22Rv1 (cell line): ENCODE results near the gene FXYD6.

Experiments used
- H3K27ac ChIP-seq: fragments of 450-650 bp; 2 replicates; pipeline ENCODE4 v1.5.1; 2017
- CTCF ChIP-seq: fragments of 450-650 bp; IDR thresholded peaks from 2 replicates; pipeline ENCODE4 v1.5.1; 2017; ENCODE audit warnings: mild to moderate bottlenecking
- ZFX ChIP-seq: fragments of 450-650 bp; IDR thresholded peaks from 2 replicates; pipeline ENCODE4 v1.6.1; 2017; ENCODE audit warnings: antibody characterized with exemption, borderline replicate concordance

Gene FXYD6

DNA sequence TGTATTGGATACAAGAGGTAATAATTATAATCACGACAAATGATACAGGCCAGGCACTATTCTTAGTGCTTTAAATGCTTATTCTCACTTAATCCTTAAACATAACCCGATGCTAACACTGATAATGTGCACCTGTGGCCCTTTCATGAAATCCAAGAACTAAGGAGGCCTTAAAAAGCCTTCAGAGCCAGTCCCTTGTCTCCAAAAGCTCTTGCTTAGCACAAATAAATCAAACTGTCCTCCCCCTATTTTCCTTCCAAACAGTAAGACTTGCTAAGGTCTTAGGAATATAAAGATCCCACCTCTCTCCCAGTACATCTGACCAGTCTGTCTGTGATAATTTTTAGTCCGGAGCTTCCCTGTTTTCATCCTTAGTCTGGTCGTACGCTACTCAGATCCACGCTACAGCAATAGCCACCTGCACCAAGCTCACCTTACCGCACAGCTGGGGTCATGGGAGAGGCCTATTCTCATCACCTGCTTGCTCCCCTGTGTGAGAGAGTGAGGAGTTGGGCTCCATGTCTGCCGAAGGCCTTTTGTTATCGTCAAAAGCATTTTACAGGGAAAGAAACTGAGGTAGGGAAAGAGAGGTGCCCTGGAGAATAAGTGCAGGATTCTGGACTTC is 16.9 kb downstream of the FXYD6 start:
- no peak for TF ChIP-seq ZFX
- TF ChIP-seq CTCF: no peak
- no peak overlapping the region for H3K27ac ChIP-seq

- TF ChIP-seq CTCF (no peak), ZFX (no peak)
- H3K27ac ChIP-seq: no peak overlapping the region
These were observed 17.4 kb downstream of the FXYD6 start for GRCh38 chr11:117859061-117859460.

- H3K27ac ChIP-seq: no peak overlapping the region
- TF ChIP-seq CTCF (no peak), ZFX (no peak)
These were observed 18.6 kb downstream of the FXYD6 start for GRCh38 chr11:117857734-117858414.

GRCh38 chr11:117855912-117856651 is 20.4 kb downstream of the FXYD6 start:
- H3K27ac ChIP-seq: no peak overlapping the region
- TF ChIP-seq ZFX: no peak
- TF ChIP-seq CTCF: no peak

DNA sequence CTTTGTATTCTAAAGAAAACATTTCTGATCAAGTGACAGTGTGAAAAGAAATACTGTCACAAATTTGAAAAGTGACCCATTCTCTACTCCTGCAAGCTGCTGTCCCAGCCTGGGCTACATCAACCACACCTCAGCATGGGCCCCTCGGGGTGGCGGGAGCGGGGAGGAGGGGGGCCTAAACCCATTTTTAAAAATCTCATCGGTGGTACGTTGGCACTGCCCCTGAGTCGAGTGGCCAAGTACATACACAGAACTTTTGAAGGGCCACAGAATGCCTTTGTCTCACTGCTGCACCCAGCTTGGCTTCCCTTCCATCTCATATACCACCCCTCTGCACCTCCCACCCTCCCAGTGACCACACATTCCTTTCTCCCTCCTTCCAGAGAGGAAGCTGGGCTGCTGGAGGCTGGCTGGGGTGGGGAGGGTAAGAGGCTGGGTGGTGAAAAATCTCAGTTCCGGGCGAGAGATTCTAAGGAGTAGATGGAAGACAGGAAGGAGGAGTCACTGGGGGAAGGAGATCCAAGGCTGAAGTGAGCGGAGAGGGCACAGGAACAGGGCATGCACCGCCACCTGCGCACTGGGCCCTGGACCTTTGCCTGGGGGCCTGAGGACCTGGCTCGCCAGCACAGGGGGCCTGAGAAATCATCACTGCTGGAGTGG is 21.1 kb downstream of the FXYD6 start:
- no peak overlapping the region for H3K27ac ChIP-seq
- TF ChIP-seq ZFX (no peak), CTCF (no peak)

GRCh38 chr11:117852309-117852708 is 24.1 kb downstream of the FXYD6 start:
- TF ChIP-seq CTCF (no peak), ZFX (no peak)

More at GRCh38 chr11:117852309-117852708, 24.1 kb downstream of the FXYD6 start:
- no peak overlapping the region for H3K27ac ChIP-seq
